Gastrocnemius medialis (tissue), 4 donors: ENCODE measurements around the gene GPD1.

Experiments
- POLR2A ChIP-seq, 2 donors: fragments of 450-650 bp; IDR thresholded peaks; one replicate each; pipeline ENCODE4 v1.6.1; 2017; ENCODE audit warnings: antibody characterized with exemption in 2 of 2, mild to moderate bottlenecking in 2 of 2, moderate library complexity in 2 of 2
- TF ChIP-seq, protein P1 (sequence below), 5 experiments: fragments of 450-650 bp in 3 of 5; fragments of 200-600 bp in 2 of 5; sonication (generic) in 2 of 5; IDR thresholded peaks in 4 of 5; conservative IDR thresholded peaks in 1 of 5; 1 replicate in 4 of 5; 2 replicates in 1 of 5; pipeline ENCODE4 v1.5.1; 2016 to 2019; ENCODE audit warnings: antibody characterized with exemption in 5 of 5, mild to moderate bottlenecking in 3 of 5, moderate library complexity in 3 of 5

DNA sequence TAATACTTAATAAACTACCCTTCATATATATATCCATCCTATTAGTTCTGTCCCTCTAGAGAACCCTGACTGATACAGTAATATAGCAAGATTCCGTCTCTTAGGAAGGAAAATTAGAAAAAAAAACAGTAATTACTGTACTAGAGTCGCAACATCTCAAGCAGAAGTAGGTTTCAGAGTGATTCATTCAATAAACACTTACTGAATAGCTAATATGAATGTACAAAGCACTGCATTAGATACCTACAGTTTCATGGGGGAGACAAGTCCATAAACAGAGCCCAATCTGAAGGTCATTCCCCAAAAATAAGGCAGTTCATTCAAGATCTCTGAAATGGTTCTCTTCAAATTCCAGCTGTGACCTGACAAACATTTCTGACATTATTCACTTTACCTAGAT lies 53.5 kb downstream of the GPD1 start:
- no peak for TF ChIP-seq POLR2A (IDR thresholded peaks at IDR 0.05)
- TF ChIP-seq, protein P1, sequence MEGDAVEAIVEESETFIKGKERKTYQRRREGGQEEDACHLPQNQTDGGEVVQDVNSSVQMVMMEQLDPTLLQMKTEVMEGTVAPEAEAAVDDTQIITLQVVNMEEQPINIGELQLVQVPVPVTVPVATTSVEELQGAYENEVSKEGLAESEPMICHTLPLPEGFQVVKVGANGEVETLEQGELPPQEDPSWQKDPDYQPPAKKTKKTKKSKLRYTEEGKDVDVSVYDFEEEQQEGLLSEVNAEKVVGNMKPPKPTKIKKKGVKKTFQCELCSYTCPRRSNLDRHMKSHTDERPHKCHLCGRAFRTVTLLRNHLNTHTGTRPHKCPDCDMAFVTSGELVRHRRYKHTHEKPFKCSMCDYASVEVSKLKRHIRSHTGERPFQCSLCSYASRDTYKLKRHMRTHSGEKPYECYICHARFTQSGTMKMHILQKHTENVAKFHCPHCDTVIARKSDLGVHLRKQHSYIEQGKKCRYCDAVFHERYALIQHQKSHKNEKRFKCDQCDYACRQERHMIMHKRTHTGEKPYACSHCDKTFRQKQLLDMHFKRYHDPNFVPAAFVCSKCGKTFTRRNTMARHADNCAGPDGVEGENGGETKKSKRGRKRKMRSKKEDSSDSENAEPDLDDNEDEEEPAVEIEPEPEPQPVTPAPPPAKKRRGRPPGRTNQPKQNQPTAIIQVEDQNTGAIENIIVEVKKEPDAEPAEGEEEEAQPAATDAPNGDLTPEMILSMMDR (IDR thresholded peaks at IDR 0.05 in 4 of 5, conservative IDR thresholded peaks at IDR 0.05 in 1 of 5), result no peak
